Measurements from ENCODE around the gene TTC7B. TPM values are rescaled to one million over a fixed set of nuclear protein-coding genes. Genes with fewer than 3 reads are reported as not detected.
A peak's percentile ranks its signal among the peaks of the same experiment; 100 is the strongest.

TTC7B gene
- total RNA-seq, 1 donor from 2014 or later: 46.0 TPM

- Histone ChIP-seq H3K36me3 (ENCODE audit: control insufficient read depth, insufficient read depth, low read length) (no peaks in the 10 kb centered on the region), H3K27me3 (ENCODE audit: control insufficient read depth, insufficient read depth, low read length) (no peaks in the 10 kb centered on the region), H3K4me3 (ENCODE audit: low read depth, low read length) (no peak overlapping the region)
- DNase-seq (ENCODE audit: low read depth): no peak
- TF ChIP-seq, protein P1, sequence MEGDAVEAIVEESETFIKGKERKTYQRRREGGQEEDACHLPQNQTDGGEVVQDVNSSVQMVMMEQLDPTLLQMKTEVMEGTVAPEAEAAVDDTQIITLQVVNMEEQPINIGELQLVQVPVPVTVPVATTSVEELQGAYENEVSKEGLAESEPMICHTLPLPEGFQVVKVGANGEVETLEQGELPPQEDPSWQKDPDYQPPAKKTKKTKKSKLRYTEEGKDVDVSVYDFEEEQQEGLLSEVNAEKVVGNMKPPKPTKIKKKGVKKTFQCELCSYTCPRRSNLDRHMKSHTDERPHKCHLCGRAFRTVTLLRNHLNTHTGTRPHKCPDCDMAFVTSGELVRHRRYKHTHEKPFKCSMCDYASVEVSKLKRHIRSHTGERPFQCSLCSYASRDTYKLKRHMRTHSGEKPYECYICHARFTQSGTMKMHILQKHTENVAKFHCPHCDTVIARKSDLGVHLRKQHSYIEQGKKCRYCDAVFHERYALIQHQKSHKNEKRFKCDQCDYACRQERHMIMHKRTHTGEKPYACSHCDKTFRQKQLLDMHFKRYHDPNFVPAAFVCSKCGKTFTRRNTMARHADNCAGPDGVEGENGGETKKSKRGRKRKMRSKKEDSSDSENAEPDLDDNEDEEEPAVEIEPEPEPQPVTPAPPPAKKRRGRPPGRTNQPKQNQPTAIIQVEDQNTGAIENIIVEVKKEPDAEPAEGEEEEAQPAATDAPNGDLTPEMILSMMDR (IDR thresholded peaks at IDR 0.05; ENCODE audit: insufficient read depth, low read length, poor library complexity, severe bottlenecking): no peak
Observed at GRCh38 chr14:90602088-90602687, 214.0 kb downstream of the TTC7B start.

DNA sequence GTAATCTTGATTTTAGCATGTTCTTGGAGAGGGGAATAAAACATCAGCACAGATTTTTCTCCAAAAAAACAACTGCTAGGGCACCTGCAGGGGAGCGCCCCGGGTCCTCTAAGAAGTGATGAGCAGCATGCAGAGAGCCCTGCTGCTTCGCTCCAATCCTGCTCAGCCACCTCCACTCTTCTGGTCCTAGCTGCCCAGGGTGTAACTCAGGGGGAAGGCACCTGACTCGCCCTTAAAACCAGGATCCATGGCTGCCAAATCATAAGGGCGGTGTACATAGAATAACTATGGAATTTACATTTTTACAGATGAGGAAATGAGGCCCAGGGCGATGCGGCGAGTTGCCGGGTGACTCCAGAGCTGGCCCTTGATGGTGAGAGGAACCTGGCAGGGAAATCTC lies 214.7 kb downstream of the TTC7B start:
- H3K27me3 ChIP-seq (ENCODE audit: control insufficient read depth, insufficient read depth, low read length): no peaks in the 10 kb centered on the region
- H3K4me3 ChIP-seq (ENCODE audit: low read depth, low read length): no peak overlapping the region
- no peaks in the 10 kb centered on the region for H3K36me3 ChIP-seq (ENCODE audit: control insufficient read depth, insufficient read depth, low read length)
- TF ChIP-seq, protein P1 (IDR thresholded peaks at IDR 0.05; ENCODE audit: insufficient read depth, low read length, poor library complexity, severe bottlenecking): no peak
- DNase-seq (ENCODE audit: low read depth): no peak

DNA sequence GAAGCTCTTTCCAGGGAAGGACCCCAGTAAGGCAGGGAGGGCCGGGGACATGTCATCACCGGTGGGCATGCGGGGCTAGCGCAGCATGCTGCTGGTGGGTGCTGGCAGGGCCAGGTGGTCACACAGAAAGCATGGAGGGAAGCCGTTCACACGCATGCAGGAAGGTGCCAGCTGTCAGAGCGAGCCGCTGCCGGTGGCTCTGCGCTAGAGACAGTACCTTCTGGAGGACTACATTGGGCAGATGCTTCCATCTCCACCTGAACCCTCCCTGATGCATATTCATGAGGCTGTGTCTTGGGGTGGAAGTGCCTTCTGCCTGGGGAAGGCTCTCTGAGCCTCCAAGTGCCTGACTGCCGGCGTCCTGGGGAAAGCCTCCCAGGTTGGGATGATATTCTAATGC lies 215.6 kb downstream of the TTC7B start:
- Histone ChIP-seq H3K27me3 (ENCODE audit: control insufficient read depth, insufficient read depth, low read length) (no peaks in the 10 kb centered on the region), H3K4me3 (ENCODE audit: low read depth, low read length) (no peak overlapping the region), H3K36me3 (ENCODE audit: control insufficient read depth, insufficient read depth, low read length) (no peaks in the 10 kb centered on the region)
- DNase-seq (ENCODE audit: low read depth): no peak
- TF ChIP-seq, protein P1 (IDR thresholded peaks at IDR 0.05; ENCODE audit: insufficient read depth, low read length, poor library complexity, severe bottlenecking): no peak

- Histone ChIP-seq H3K4me3 (ENCODE audit: low read depth, low read length) (no peak overlapping the region), H3K27me3 (ENCODE audit: control insufficient read depth, insufficient read depth, low read length) (no peaks in the 10 kb centered on the region), H3K36me3 (ENCODE audit: control insufficient read depth, insufficient read depth, low read length) (no peaks in the 10 kb centered on the region)
- TF ChIP-seq, protein P1 (IDR thresholded peaks at IDR 0.05; ENCODE audit: insufficient read depth, low read length, poor library complexity, severe bottlenecking): peak; percentile 8
- DNase-seq (ENCODE audit: low read depth): no peak
Observed at GRCh38 chr14:90599748-90600507, 216.3 kb downstream of the TTC7B start.

- TF ChIP-seq, protein P1 (IDR thresholded peaks at IDR 0.05; ENCODE audit: insufficient read depth, low read length, poor library complexity, severe bottlenecking): no peak
- Histone ChIP-seq H3K4me3 (ENCODE audit: low read depth, low read length) (no peak overlapping the region), H3K27me3 (ENCODE audit: control insufficient read depth, insufficient read depth, low read length) (no peaks in the 10 kb centered on the region), H3K36me3 (ENCODE audit: control insufficient read depth, insufficient read depth, low read length) (no peaks in the 10 kb centered on the region)
- no peak for DNase-seq (ENCODE audit: low read depth)
Observed at GRCh38 chr14:90599339-90599738, 216.9 kb downstream of the TTC7B start.
